GM10266 (cell line): Measurements from ENCODE around the gene TBX4.

Experiments used
- DNase-seq: peaks from one replicate; pipeline ENCODE4 v3.0.0; 2012; ENCODE audit errors: extremely low spot score
- CTCF ChIP-seq: IDR thresholded peaks from 2 replicates; pipeline ENCODE4 v1.5.1; 2012; ENCODE audit warnings: mild to moderate bottlenecking, low read depth; ENCODE audit not compliant: control insufficient read depth, insufficient read depth; ENCODE audit errors: missing control alignments

The TBX4 gene

DNA sequence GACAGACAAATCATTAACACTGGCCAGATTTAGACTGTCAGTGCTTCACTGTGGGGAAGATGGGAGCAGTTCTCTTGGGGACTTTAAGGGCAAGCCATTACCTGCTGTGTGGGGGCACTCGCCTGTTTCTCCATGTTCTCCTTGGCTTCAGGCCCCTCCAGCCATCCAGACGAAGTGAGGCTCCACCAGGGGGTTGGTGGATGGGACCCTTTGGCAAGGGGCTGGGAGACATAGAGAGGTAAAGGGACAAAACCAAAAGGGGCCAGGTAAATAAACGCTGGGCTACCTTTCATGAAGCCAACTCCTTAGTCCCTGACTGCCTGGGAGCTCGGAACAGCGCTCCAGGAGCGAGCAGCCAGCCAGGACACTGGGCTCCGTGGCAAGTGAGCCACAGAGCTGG lies 14.0 kb downstream of the TBX4 start:
- TF ChIP-seq CTCF: no peak
- no peak for DNase-seq

DNA sequence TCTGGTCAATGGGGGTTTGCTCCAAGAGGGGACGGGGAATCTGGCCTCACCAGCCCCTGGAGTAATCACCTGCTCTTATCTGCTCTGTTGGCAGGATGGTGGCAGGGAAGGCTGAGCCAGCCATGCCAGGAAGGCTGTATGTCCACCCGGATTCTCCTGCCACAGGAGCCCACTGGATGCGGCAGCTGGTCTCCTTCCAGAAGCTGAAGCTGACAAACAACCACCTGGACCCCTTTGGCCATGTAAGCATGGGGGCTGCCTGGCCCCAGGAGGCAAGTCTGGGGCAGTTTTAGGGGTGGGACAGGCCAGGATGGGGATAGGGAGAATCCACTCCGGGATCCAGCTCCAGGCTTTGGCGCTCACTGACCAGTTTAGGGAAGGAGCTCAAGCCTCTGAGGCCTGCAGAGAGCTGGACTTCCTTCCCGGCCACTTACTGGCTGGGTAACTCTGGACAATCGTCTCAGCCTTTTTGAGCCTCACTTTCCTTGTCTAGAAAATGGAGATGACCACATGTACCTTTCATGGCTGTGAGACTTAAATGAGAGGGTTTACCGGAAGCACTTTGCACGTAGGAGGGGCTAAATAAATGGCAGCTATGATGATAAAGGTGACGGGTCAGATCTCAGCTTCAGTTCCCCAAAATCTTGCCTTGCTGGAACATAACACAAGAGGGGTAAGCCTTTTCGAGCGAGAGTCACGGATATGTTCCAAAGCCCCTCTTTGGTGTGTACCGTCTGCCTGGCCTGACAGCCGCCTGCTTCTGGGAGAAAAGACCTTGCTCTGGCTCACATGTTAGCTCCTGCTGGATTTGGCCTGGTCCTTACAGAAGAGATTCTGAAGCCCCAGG lies 15.4 kb downstream of the TBX4 start:
- no peak for TF ChIP-seq CTCF
- DNase-seq: no peak

- TF ChIP-seq CTCF: no peak
- no peak for DNase-seq
Measured at GRCh38 chr17:61468263-61468907, 16.2 kb downstream of the TBX4 start.

DNA sequence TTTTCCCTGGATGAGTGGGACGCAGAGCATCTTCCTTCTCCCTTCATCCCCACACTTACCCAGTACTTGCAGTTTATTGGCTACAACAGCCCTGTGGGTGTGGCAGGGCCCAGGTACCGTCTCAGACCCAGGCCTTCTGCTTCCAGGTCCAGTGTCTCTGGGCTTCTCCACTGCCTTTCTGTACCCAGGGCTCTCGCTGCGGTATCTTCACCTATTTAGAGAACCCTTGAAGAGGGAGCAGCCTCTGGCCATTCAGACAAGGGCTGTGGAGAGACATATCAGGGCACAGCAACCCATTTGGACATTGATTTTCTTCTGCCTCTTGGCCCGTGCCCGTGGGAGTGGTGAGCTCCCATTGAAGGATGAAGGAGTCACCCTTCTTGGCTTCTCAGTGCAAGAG lies 17.3 kb downstream of the TBX4 start:
- TF ChIP-seq CTCF: no peak
- DNase-seq: no peak

- no peak for DNase-seq
- no peak for TF ChIP-seq CTCF
Measured at GRCh38 chr17:61469949-61470348, 17.7 kb downstream of the TBX4 start.

DNA sequence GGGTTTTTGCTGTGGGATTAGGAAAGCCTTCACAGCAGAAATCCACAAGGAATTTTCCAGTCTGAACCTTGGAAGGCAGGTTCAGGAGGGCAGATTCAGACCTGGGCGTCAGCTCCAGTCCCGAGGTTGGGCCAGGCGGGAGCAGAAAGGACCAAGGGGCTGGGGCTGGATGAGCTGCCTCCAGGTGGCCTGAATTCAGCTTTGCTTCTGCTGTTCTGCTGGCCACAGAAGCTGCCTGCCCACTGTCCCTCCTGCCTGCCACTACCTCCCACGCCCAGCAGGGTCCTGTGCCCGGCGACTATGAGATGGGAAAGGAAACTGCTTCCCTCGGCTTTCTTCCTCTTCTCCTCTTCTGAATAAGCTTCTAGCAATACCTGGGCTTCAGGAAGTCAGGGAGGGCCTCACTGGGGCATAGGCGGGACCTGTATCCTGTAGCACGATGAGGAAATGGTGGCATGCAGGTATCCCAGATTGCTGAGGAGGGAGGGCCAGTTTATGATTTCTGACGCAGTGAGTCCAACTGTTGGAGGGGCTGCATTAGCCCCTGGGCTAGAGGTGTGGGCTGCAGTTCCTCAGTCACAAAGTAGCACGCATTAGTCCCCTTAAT lies 18.4 kb downstream of the TBX4 start:
- DNase-seq: no peak
- no peak for TF ChIP-seq CTCF
